Neutrophil (primary cell): ENCODE results near the gene WFDC2.

Experiments
- H3K27ac ChIP-seq: fragments of 200-600 bp; sonication (generic); 2 replicates; pipeline ENCODE4 v1.5.1; 2016; ENCODE audit warnings: mild to moderate bottlenecking, moderate library complexity
- H3K27me3 ChIP-seq: fragments of 200-600 bp; sonication (generic); 2 replicates; pipeline ENCODE4 v1.6.0; 2016; ENCODE audit warnings: mild to moderate bottlenecking
- H3K36me3 ChIP-seq: fragments of 200-600 bp; sonication (generic); 2 replicates; pipeline ENCODE4 v1.5.1; 2017
- H3K4me1 ChIP-seq, 2 experiments: fragments of 200-600 bp in 1 of 2; sonication (generic) in 1 of 2; 1 replicate in 1 of 2; 2 replicates in 1 of 2; pipeline versions ENCODE4 v1.5.1 to v1.6.1; 2013 to 2016; ENCODE audit warnings: low read depth in 1 of 2, low read length in 1 of 2, mild to moderate bottlenecking in 1 of 2, moderate library complexity in 1 of 2; ENCODE audit not compliant: control insufficient read depth in 1 of 2, insufficient read depth in 1 of 2
- H3K4me3 ChIP-seq, 2 experiments: fragments of 200-600 bp in 1 of 2; sonication (generic) in 1 of 2; 1 replicate in 1 of 2; 2 replicates in 1 of 2; pipeline ENCODE4 v1.5.1; 2013 to 2016; ENCODE audit warnings: low read depth in 1 of 2, low read length in 1 of 2, mild to moderate bottlenecking in 1 of 2, moderate library complexity in 1 of 2
- H3K9me3 ChIP-seq: fragments of 200-600 bp; sonication (generic); 2 replicates; pipeline ENCODE4 v1.5.1; 2016
- CTCF ChIP-seq: fragments of 200-600 bp; sonication (generic); IDR thresholded peaks from 2 replicates; pipeline ENCODE4 v1.5.1; 2016; ENCODE audit warnings: antibody characterized with exemption

The WFDC2 gene

GRCh38 chr20:45436732-45437485 lies 32.6 kb upstream of the WFDC2 start:
- H3K4me1 ChIP-seq, result peaks cover 11 to 22% of the 10 kb centered on the region in 2 experiments
- no peaks in the 10 kb centered on the region for H3K9me3 ChIP-seq
- H3K36me3 ChIP-seq, result no peaks in the 10 kb centered on the region
- H3K4me3 ChIP-seq, result peak overlapping the region; percentile 56 to 58
- no peak overlapping the region for H3K27ac ChIP-seq
- H3K27me3 ChIP-seq, result no peaks in the 10 kb centered on the region
- peak; percentile 96 for TF ChIP-seq CTCF

DNA sequence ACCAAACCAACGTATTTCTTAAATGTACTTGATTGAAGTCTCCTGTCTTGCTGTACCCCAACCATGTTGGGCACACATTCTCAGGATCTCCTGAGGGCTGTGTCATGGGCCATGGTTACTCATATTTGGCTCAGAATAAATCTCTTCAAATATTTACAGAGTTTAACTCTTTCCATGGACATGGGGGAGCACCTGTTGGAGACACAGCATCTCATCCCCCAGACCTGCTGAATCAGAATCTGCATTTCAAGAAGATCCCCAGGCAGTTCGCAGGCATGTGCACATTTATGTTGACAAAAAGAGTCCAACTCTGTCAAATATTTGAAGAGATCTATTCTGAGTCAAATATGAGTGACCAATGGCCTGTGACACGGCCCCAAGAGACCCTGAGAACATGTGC lies 29.1 kb upstream of the WFDC2 start:
- no peak for TF ChIP-seq CTCF
- Histone ChIP-seq H3K27ac (no peak overlapping the region), H3K4me3 (no peak overlapping the region)

GRCh38 chr20:45440891-45441685 lies 28.5 kb upstream of the WFDC2 start:
- Histone ChIP-seq H3K9me3 (no peaks in the 10 kb centered on the region), H3K27me3 (peaks cover 17% of the 10 kb centered on the region), H3K4me1 (peaks cover 6 to 7% of the 10 kb centered on the region in 2 experiments), H3K36me3 (no peaks in the 10 kb centered on the region), H3K27ac (no peak overlapping the region), H3K4me3 (no peak overlapping the region)
- TF ChIP-seq CTCF, result no peak

More for the DNA sequence above, 29.1 kb upstream of the WFDC2 start:
- Histone ChIP-seq H3K36me3 (no peaks in the 10 kb centered on the region), H3K9me3 (no peaks in the 10 kb centered on the region), H3K27me3 (peaks cover 12% of the 10 kb centered on the region), H3K4me1 (peaks cover 6 to 7% of the 10 kb centered on the region in 2 experiments)

- TF ChIP-seq CTCF, result no peak
- Histone ChIP-seq H3K4me1 (peaks cover 1 to 4% of the 10 kb centered on the region in 2 experiments), H3K9me3 (no peaks in the 10 kb centered on the region), H3K27me3 (peaks cover 20% of the 10 kb centered on the region), H3K36me3 (no peaks in the 10 kb centered on the region), H3K27ac (no peak overlapping the region), H3K4me3 (no peak overlapping the region)
Observed at GRCh38 chr20:45441746-45442145, 27.8 kb upstream of the WFDC2 start.

- no peaks in the 10 kb centered on the region for H3K36me3 ChIP-seq
- no peaks in the 10 kb centered on the region for H3K9me3 ChIP-seq
- TF ChIP-seq CTCF, result no peak
- no peaks in the 10 kb centered on the region for H3K4me1 ChIP-seq
- no peak overlapping the region for H3K4me3 ChIP-seq
- H3K27ac ChIP-seq, result no peak overlapping the region
- peaks cover 20% of the 10 kb centered on the region for H3K27me3 ChIP-seq
Observed at GRCh38 chr20:45444050-45444449, 25.5 kb upstream of the WFDC2 start.
